ENCODE measurements around the gene MYH14. TPM values are rescaled to one million over a fixed set of nuclear protein-coding genes. Genes with fewer than 3 reads are reported as not detected.

The MYH14 gene
- total RNA-seq, 1 donor from 2014 or later: not detected

- FAIRE-seq (no peak), DNase-seq (ENCODE audit: low read depth) (no peak)
- no peak overlapping the region for H3K4me2 ChIP-seq (ENCODE audit: low read length)
- TF ChIP-seq EZH2 (IDR thresholded peaks at IDR 0.05; ENCODE audit: insufficient read depth, low read length) (no peak), CTCF (IDR thresholded peaks at IDR 0.05; ENCODE audit: insufficient read depth, low read depth, low read length) (no peak)
- Mint-ChIP-seq H3K27me3 (ENCODE audit: low read depth, unreplicated experiment) (no peaks in the 10 kb centered on the region), H3K27ac (ENCODE audit: unreplicated experiment) (no peak overlapping the region), H3K9me3 (ENCODE audit: unreplicated experiment) (peaks cover 11% of the 10 kb centered on the region), H3K4me3 (ENCODE audit: unreplicated experiment) (no peak overlapping the region), H3K36me3 (ENCODE audit: low read depth, unreplicated experiment) (no peaks in the 10 kb centered on the region), H3K4me1 (ENCODE audit: low read depth, unreplicated experiment) (no peaks in the 10 kb centered on the region)
- no peaks in the 10 kb centered on the region for H4K20me1 ChIP-seq (ENCODE audit: insufficient read depth, low read length)
- no peaks in the 10 kb centered on the region for H3K79me2 ChIP-seq (ENCODE audit: insufficient read depth, low read length)
- H3K36me3 ChIP-seq (ENCODE audit: insufficient read depth, low read length): no peaks in the 10 kb centered on the region
- H3K27me3 ChIP-seq (ENCODE audit: insufficient read depth, low read length): no peaks in the 10 kb centered on the region
- no peak overlapping the region for H3K9ac ChIP-seq (ENCODE audit: low read length)
- no peak overlapping the region for H3K4me3 ChIP-seq (ENCODE audit: insufficient read depth, low read depth, low read length)
- no peak overlapping the region for H2AFZ ChIP-seq (ENCODE audit: low read depth, low read length)
- no peaks in the 10 kb centered on the region for H3K4me1 ChIP-seq (ENCODE audit: insufficient read depth, low read length)
- H3K27ac ChIP-seq (ENCODE audit: low read depth, low read length): no peak overlapping the region
- peaks cover 13% of the 10 kb centered on the region for H3K9me3 ChIP-seq (ENCODE audit: insufficient read depth, low read depth, low read length)
Observed at GRCh38 chr19:50172726-50173125, 30.7 kb upstream of the MYH14 start.

- Histone ChIP-seq H3K79me2 (ENCODE audit: insufficient read depth, low read length) (no peaks in the 10 kb centered on the region), H3K9ac (ENCODE audit: low read length) (no peak overlapping the region), H3K27ac (ENCODE audit: low read depth, low read length) (no peak overlapping the region), H4K20me1 (ENCODE audit: insufficient read depth, low read length) (no peaks in the 10 kb centered on the region), H3K27me3 (ENCODE audit: insufficient read depth, low read length) (no peaks in the 10 kb centered on the region), H3K4me2 (ENCODE audit: low read length) (no peak overlapping the region), H3K4me3 (ENCODE audit: insufficient read depth, low read depth, low read length) (no peak overlapping the region), H2AFZ (ENCODE audit: low read depth, low read length) (no peak overlapping the region), H3K4me1 (ENCODE audit: insufficient read depth, low read length) (no peaks in the 10 kb centered on the region), H3K9me3 (ENCODE audit: insufficient read depth, low read depth, low read length) (peaks cover 13% of the 10 kb centered on the region), H3K36me3 (ENCODE audit: insufficient read depth, low read length) (no peaks in the 10 kb centered on the region)
- H3K9me3 Mint-ChIP-seq (ENCODE audit: unreplicated experiment): peaks cover 11% of the 10 kb centered on the region
- no peaks in the 10 kb centered on the region for H3K36me3 Mint-ChIP-seq (ENCODE audit: low read depth, unreplicated experiment)
- H3K27ac Mint-ChIP-seq (ENCODE audit: unreplicated experiment): no peak overlapping the region
- H3K4me3 Mint-ChIP-seq (ENCODE audit: unreplicated experiment): no peak overlapping the region
- DNase-seq (ENCODE audit: low read depth) (no peak), FAIRE-seq (no peak)
- no peaks in the 10 kb centered on the region for H3K4me1 Mint-ChIP-seq (ENCODE audit: low read depth, unreplicated experiment)
- H3K27me3 Mint-ChIP-seq (ENCODE audit: low read depth, unreplicated experiment): no peaks in the 10 kb centered on the region
- TF ChIP-seq EZH2 (IDR thresholded peaks at IDR 0.05; ENCODE audit: insufficient read depth, low read length): no peak
- TF ChIP-seq CTCF (IDR thresholded peaks at IDR 0.05; ENCODE audit: insufficient read depth, low read depth, low read length): no peak
Observed at GRCh38 chr19:50173127-50173526, 30.3 kb upstream of the MYH14 start.

GRCh38 chr19:50174100-50174793 lies 29.2 kb upstream of the MYH14 start:
- no peaks in the 10 kb centered on the region for H3K4me1 Mint-ChIP-seq (ENCODE audit: low read depth, unreplicated experiment)
- Histone ChIP-seq H3K27me3 (ENCODE audit: insufficient read depth, low read length) (no peaks in the 10 kb centered on the region), H3K9me3 (ENCODE audit: insufficient read depth, low read depth, low read length) (peaks cover 8% of the 10 kb centered on the region), H4K20me1 (ENCODE audit: insufficient read depth, low read length) (no peaks in the 10 kb centered on the region), H3K79me2 (ENCODE audit: insufficient read depth, low read length) (no peaks in the 10 kb centered on the region), H3K27ac (ENCODE audit: low read depth, low read length) (no peak overlapping the region), H3K9ac (ENCODE audit: low read length) (no peak overlapping the region), H3K4me1 (ENCODE audit: insufficient read depth, low read length) (no peaks in the 10 kb centered on the region), H3K4me3 (ENCODE audit: insufficient read depth, low read depth, low read length) (no peak overlapping the region), H3K36me3 (ENCODE audit: insufficient read depth, low read length) (no peaks in the 10 kb centered on the region), H3K4me2 (ENCODE audit: low read length) (no peak overlapping the region), H2AFZ (ENCODE audit: low read depth, low read length) (no peak overlapping the region)
- H3K27ac Mint-ChIP-seq (ENCODE audit: unreplicated experiment): no peak overlapping the region
- H3K36me3 Mint-ChIP-seq (ENCODE audit: low read depth, unreplicated experiment): no peaks in the 10 kb centered on the region
- H3K9me3 Mint-ChIP-seq (ENCODE audit: unreplicated experiment): peaks cover 17% of the 10 kb centered on the region
- FAIRE-seq: no peak
- TF ChIP-seq EZH2 (IDR thresholded peaks at IDR 0.05; ENCODE audit: insufficient read depth, low read length): no peak
- no peak for TF ChIP-seq CTCF (IDR thresholded peaks at IDR 0.05; ENCODE audit: insufficient read depth, low read depth, low read length)
- no peak for DNase-seq (ENCODE audit: low read depth)
- H3K4me3 Mint-ChIP-seq (ENCODE audit: unreplicated experiment): no peak overlapping the region
- H3K27me3 Mint-ChIP-seq (ENCODE audit: low read depth, unreplicated experiment): no peaks in the 10 kb centered on the region
